Right lobe of liver (tissue), 4 donors: Measurements from ENCODE around the gene RCOR1.

Experiments used
- POLR2A ChIP-seq: fragments of 450-650 bp; IDR thresholded peaks from one replicate; pipeline ENCODE4 v1.6.1; 2017; ENCODE audit warnings: antibody characterized with exemption, mild to moderate bottlenecking
- TF ChIP-seq, protein P1 (sequence below), 4 donors: fragments of 200-600 bp in 3 of 4; fragments of 450-650 bp in 1 of 4; IDR thresholded peaks; one replicate each; pipeline versions ENCODE4 v1.5.1 to v1.8.0; 2016 to 2022; ENCODE audit warnings: antibody characterized with exemption in 4 of 4, mild to moderate bottlenecking in 2 of 4
- donor health status: DM: no; HTN: no; CAD: no.
- donor health status: DM: no; HTN: no; CAD: no.
- donor health status: DM: no; HTN: yes; CAD: no.

DNA sequence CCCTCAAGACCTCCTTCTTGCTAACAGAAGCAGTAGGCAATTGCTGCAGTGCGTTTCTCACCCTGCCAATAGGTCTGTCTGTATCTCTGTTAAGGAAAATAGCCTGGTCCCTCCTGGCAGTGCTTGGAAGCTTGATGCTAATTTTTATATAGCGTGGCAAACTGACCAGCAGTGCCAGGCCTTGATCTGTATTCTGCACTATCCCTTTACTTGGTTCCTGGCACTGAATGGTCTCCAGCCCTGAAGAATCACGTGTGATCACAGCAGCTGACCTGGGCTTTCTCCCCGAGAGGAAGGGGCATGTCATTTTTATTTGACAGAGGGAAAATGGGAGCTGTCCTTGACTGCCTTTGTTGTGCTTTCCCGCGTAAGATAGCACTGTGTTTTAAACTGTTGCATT is 136.1 kb downstream of the RCOR1 start:
- TF ChIP-seq, protein P1, sequence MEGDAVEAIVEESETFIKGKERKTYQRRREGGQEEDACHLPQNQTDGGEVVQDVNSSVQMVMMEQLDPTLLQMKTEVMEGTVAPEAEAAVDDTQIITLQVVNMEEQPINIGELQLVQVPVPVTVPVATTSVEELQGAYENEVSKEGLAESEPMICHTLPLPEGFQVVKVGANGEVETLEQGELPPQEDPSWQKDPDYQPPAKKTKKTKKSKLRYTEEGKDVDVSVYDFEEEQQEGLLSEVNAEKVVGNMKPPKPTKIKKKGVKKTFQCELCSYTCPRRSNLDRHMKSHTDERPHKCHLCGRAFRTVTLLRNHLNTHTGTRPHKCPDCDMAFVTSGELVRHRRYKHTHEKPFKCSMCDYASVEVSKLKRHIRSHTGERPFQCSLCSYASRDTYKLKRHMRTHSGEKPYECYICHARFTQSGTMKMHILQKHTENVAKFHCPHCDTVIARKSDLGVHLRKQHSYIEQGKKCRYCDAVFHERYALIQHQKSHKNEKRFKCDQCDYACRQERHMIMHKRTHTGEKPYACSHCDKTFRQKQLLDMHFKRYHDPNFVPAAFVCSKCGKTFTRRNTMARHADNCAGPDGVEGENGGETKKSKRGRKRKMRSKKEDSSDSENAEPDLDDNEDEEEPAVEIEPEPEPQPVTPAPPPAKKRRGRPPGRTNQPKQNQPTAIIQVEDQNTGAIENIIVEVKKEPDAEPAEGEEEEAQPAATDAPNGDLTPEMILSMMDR (IDR thresholded peaks at IDR 0.05) = no peak
- no peak for TF ChIP-seq POLR2A
